Embryonic facial prominence (tissue), 1 donor: ENCODE results near the gene TPK1.

Source experiments
- DNase-seq: peaks from one replicate; pipeline ENCODE4 v3.0.0-alpha.2; 2016; ENCODE audit errors: extremely low spot score

The TPK1 gene

GRCh38 chr7:144408121-144408520 lies 427.7 kb downstream of the TPK1 start:
- no peak for DNase-seq

- DNase-seq: no peak
These were observed 428.5 kb downstream of the TPK1 start for GRCh38 chr7:144407266-144407931.

GRCh38 chr7:144404946-144405345 lies 430.9 kb downstream of the TPK1 start:
- DNase-seq: no peak

- no peak for DNase-seq
These were observed 432.2 kb downstream of the TPK1 start, which contains the start of gene NOBOX for GRCh38 chr7:144403649-144404061. Gene NOBOX (minus strand): TSS chr7:144403693.

- no peak for DNase-seq
These were observed 432.8 kb downstream of the TPK1 start for GRCh38 chr7:144403102-144403501.
